NB4 (cell line): Measurements from ENCODE around the gene CYP39A1.

ENCODE experiments used
- DNase-seq: peaks from one replicate; pipeline ENCODE4 v3.0.0; 2010; ENCODE audit warnings: low read depth
- H3K4me3 ChIP-seq: one replicate; pipeline ENCODE4 v1.5.1; 2011; ENCODE audit warnings: mild to moderate bottlenecking, low read depth, low read length, moderate library complexity
- MYC ChIP-seq: IDR thresholded peaks from 2 replicates; pipeline ENCODE4 v1.6.1; 2011; ENCODE audit warnings: low read depth, low read length
- POLR2A ChIP-seq: IDR thresholded peaks from 2 replicates; pipeline ENCODE4 v1.6.1; 2011; ENCODE audit warnings: mild to moderate bottlenecking; ENCODE audit not compliant: insufficient read length; ENCODE audit errors: extremely low read depth
- TF ChIP-seq, protein P1 (sequence below): IDR thresholded peaks from one replicate; pipeline ENCODE4 v1.5.1; 2012; ENCODE audit warnings: low read depth, low read length
- TF ChIP-seq, protein P2 (sequence below): IDR thresholded peaks from 2 replicates; pipeline ENCODE4 v1.6.1; 2011; ENCODE audit warnings: low read depth, low read length

CYP39A1 gene

DNA sequence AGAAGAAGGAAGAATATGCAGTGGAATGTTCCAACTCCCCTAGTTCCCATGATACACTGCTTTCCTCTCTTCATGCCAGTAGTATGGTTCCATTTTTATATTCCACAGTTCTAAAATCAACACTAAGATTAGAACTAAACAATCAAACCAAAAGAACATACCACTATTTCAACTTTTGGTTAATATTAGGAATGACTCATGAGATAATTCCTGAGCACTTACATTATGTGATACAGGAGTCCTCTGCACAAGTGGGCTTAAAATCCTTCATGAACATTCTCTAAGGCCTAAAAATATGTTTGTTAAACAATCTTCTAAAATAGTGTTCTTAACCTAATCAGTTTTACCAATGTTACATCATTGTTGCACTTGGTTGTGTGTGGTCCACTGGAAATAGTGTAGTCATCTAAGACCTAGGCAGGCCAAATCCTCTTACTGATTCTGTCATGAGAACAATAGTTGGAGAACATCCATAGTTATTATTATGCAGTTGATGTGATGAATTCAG lies 131.1 kb downstream of the CYP39A1 start:
- TF ChIP-seq, protein P1, sequence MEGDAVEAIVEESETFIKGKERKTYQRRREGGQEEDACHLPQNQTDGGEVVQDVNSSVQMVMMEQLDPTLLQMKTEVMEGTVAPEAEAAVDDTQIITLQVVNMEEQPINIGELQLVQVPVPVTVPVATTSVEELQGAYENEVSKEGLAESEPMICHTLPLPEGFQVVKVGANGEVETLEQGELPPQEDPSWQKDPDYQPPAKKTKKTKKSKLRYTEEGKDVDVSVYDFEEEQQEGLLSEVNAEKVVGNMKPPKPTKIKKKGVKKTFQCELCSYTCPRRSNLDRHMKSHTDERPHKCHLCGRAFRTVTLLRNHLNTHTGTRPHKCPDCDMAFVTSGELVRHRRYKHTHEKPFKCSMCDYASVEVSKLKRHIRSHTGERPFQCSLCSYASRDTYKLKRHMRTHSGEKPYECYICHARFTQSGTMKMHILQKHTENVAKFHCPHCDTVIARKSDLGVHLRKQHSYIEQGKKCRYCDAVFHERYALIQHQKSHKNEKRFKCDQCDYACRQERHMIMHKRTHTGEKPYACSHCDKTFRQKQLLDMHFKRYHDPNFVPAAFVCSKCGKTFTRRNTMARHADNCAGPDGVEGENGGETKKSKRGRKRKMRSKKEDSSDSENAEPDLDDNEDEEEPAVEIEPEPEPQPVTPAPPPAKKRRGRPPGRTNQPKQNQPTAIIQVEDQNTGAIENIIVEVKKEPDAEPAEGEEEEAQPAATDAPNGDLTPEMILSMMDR, result no peak
- TF ChIP-seq, protein P2, sequence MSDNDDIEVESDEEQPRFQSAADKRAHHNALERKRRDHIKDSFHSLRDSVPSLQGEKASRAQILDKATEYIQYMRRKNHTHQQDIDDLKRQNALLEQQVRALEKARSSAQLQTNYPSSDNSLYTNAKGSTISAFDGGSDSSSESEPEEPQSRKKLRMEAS, result no peak
- no peak for TF ChIP-seq MYC
- no peak for TF ChIP-seq POLR2A
- DNase-seq, result no peak
- H3K4me3 ChIP-seq, result no peak overlapping the region

DNA sequence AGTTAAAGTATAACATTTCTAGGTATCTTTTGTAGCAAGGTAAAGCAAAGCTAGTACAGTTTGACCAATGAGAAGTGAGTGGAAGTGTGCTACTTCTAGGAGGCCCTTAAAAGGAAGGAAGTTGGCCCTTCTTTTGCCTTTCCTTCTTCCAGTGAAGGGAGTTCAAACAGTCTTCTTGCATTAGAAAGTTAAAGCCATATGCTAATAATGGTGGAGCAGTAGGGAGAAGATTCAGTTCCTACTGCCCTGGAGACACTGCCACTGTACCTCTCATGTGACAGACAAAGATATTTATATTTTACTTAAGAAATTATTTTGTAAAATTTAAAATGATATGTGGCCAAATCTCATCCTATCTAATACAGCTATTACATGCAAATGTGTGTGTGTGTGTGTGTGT lies 135.4 kb downstream of the CYP39A1 start:
- DNase-seq, result no peak
- H3K4me3 ChIP-seq, result no peak overlapping the region
- no peak for TF ChIP-seq MYC
- TF ChIP-seq, protein P1, result no peak
- TF ChIP-seq POLR2A, result no peak
- TF ChIP-seq, protein P2, result no peak

DNA sequence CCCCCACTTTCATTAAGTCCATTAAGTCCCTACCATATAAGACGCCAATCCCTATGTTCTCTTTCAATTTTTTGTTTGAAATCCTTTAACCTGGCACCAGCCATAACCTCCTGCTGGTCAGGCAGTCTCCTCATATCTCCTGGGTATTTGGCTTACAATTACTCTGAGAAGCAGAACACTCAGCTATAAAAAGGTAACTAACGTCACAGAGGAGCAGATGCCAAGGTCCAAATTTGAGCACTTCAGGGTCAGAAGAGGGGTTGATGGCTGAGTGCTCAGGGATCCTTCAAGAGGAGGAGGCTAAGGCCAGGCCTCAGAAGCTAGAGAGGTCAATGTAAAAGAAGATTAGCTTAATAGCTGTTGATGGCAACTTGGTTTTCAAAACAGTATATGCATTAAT lies 139.1 kb downstream of the CYP39A1 start:
- no peak for DNase-seq
- TF ChIP-seq POLR2A, result no peak
- TF ChIP-seq, protein P2, result no peak
- TF ChIP-seq, protein P1, result no peak
- TF ChIP-seq MYC, result no peak

DNA sequence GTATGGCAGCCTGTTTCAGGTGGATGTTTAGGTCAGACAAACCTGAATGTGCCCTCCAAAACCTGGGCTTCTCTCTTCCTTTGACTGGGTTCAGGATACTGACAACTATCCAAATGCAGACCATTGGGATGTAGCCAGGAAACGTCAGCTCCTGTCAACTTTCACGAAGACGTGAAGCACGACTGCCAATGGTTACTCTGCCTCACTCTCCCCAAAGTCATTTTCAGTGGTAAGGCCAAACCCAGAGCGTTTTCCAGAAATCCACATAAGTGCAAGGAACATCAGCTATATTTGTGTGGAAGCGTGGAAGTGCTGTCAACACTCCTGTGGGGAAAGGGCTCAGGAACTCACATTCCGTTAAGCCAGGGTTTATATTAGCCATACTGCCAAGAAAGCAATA lies 141.3 kb downstream of the CYP39A1 start:
- H3K4me3 ChIP-seq, result no peak overlapping the region
- DNase-seq, result no peak
- TF ChIP-seq, protein P1, result no peak
- TF ChIP-seq MYC (no peak), POLR2A (no peak)

More for the DNA sequence above, 139.1 kb downstream of the CYP39A1 start:
- no peak overlapping the region for H3K4me3 ChIP-seq

DNA sequence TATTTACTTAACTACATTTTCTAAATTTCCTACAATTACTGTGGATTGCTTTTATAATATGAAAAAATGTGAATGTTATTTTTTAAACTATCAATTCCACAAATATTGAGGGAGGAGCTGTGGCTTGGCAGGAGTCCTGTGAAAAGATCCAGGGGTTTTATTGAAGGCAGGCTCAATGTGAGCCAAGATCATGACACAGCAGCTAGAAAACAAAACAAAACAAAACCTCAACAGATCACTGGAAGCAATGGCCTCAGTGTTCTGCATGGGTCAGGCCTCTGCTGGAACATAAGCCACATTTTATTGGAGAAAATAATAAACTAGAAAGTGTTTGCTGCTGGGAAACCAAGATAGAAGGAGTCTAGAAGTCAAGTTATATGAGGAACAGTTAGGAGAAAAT lies 142.0 kb downstream of the CYP39A1 start:
- DNase-seq, result no peak
- TF ChIP-seq POLR2A (no peak), MYC (no peak)
- TF ChIP-seq, protein P1, result no peak
- TF ChIP-seq, protein P2, result no peak
- no peak overlapping the region for H3K4me3 ChIP-seq

DNA sequence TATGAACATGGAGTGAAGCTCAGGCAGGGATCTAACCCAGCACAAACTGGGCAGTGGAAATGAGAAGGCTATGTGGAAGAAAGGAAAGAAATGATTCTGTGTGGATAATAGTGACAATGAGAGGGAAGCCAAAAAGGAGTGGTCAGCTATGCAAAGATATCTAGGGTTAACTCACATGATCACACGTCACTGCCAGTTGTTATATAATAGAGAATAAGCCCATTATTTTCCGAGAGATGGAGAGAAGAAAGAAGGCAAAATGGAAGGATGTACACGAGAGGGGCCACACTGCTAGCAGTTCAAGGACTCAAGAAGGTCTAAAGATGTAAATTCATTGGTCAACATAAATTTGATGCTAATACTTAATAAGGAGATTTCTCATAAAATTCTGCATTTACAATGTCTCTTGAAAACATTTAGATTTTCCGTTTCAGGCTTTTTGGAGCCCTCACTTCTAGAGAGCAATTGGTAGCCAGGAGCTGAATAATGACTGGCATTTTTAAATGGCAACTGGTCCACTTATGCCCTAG lies 142.6 kb downstream of the CYP39A1 start:
- TF ChIP-seq, protein P2, result no peak
- TF ChIP-seq POLR2A (no peak), MYC (no peak)
- TF ChIP-seq, protein P1, result no peak
- H3K4me3 ChIP-seq, result no peak overlapping the region
- no peak for DNase-seq
